NCI-H510A (cell line): ENCODE data around the gene SPOCD1.

ENCODE experiments used
- DNase-seq: peaks from one replicate; lab custom pipeline; 2025; lab: John Stamatoyannopoulos, UW

Gene SPOCD1

DNA sequence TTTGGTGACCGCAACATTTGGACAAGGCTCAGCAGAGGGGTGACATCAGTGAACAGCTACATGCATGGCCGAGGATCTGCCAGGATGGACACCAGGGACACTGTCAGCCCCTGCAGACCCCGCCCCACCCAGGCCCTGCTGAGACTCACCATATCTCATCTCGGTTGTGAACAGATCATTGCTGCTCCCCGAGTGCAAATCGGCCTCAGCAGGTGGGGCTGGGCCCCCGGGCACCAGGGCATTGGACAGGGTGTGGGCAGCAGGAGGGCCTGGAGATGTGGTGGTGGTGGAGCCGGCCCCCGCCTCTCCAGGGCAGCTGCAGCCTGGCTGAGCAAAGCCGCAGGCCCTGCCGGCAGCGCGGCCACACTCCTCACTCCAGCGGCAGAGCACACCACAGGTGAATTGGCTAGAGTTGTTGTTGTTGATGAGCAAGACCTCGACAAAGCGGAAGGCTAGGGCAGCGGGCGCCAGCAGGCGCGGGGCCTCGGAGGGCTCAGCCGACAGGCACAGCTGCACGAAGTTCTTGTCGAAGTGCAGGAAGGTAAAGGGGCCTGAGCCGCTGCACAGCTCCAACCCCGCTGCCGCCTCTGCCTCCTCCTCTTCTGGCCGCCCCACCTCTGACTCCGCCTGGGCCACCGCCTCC, 59.9 kb downstream of the SPOCD1 start:
- DNase-seq, result no peak

DNA sequence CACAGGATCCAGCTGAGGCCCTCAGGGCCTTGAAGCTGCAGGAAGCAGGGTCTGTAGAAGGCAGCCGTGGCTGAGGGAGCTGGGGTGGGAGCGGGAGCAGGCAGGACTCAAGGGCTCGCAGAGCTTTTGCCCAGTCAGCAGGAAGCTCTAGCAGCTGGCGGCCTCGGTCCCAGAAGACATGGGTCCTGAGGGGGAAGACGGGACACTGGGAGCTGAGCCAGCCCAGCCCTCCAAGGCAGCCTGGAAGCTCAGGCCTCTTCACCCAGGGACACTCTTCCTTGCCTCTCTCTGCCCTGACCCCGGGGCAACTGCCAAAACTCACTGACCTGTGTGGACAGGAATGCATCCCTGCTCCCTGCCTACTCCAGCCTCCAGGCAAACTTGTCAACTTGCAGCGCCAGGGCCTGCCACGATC, 60.6 kb downstream of the SPOCD1 start:
- DNase-seq, result no peak

DNA sequence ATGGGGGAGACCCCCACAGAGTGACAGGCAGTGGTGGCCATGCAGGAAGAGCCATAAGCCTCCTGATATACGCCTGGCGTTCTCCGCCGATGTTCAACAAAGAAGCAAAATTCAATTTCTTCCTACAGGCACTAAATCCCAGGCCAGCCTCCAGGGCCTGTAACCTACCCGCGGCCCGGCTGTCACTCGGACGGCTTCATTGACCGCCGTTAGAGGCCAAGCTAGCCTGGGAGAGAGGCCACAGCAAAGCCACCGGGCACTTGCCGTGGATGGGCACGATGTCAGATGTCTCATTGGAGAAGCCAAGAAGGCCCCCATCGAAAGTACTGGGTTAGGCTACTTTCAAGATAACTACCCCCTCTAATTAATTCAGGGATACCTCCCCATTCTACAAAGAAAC, 61.4 kb downstream of the SPOCD1 start:
- DNase-seq, result no peak

DNA sequence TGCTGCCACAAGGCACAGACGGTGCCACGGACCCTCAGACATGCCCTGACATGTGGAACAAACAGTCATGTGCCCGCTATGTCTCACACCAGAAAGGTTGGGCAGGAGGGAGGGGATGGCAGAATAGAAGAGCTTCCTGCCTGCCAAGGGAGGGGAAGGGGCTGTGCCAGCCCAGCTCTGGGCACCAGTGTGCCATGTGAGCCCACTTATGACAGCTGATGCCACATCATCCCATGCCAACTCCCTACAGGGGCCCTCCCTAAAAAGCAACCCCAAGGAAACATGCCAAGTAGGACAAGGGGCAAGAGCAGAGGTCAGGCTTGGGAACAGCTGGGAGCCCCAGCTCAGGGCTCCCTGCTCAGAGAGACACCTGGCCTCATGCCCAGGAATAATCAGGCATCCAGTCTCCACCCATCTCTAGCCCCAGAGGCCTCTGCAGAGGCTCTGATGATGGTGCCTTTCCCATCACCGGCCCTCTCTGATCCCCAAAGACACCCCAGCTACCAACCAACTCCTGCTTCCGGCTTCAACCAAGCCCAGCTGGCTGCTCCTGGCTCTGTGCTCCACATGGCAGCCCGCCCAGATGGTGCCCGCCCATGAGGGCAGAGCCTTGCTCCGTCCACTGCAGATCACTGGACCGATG, 62.0 kb downstream of the SPOCD1 start:
- peak; percentile 43 for DNase-seq

DNA sequence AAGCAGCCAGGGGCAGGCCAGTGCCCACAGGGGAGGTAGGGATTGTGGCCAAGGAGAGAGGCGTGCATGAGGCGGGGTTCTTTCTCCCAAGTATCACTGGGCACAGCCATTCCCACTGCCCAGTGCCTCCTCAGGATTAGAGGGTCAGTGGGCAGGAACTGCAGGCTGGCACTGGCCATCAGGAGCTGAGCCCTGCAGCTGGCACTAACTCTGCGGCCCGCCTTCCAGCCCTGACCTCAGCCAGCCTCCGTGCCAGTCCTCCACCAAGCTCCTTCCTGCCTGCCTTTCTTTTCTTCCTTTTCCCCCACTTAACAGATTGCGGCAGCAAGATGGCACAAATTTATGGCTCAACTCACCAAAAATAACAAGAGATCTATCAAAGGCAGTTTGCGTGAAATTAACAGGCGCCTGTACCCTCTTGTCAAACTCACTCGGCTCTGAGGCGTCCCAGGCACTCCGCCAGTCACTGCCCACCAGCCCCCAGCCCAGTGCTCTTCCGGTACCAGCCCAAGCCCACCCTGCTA, 62.8 kb downstream of the SPOCD1 start:
- DNase-seq, result no peak

DNA sequence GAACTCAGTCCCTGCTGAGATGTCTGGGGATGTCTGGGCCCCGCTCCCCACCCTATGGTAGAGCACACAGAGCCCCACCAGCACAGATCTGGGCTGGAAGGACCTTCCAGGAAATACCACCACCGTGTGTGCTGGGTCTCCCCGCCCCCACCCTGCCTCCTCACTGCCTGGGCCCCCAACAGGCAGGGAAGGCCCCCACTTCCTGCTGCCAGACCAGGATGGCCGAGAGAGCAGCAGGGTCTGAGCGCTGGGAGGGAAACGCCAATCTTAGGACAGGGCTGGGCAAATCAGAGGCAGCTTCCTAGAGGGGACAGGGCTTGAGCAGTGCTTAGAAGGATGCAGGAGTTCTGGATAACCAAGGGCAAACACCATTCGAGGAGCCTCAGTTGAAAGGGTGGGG, 63.6 kb downstream of the SPOCD1 start:
- DNase-seq, result no peak

- no peak for DNase-seq
Observed at GRCh38 chr1:31751822-31752241, 64.0 kb downstream of the SPOCD1 start.

- no peak for DNase-seq
Observed at GRCh38 chr1:31750858-31751510, 64.8 kb downstream of the SPOCD1 start.

DNA sequence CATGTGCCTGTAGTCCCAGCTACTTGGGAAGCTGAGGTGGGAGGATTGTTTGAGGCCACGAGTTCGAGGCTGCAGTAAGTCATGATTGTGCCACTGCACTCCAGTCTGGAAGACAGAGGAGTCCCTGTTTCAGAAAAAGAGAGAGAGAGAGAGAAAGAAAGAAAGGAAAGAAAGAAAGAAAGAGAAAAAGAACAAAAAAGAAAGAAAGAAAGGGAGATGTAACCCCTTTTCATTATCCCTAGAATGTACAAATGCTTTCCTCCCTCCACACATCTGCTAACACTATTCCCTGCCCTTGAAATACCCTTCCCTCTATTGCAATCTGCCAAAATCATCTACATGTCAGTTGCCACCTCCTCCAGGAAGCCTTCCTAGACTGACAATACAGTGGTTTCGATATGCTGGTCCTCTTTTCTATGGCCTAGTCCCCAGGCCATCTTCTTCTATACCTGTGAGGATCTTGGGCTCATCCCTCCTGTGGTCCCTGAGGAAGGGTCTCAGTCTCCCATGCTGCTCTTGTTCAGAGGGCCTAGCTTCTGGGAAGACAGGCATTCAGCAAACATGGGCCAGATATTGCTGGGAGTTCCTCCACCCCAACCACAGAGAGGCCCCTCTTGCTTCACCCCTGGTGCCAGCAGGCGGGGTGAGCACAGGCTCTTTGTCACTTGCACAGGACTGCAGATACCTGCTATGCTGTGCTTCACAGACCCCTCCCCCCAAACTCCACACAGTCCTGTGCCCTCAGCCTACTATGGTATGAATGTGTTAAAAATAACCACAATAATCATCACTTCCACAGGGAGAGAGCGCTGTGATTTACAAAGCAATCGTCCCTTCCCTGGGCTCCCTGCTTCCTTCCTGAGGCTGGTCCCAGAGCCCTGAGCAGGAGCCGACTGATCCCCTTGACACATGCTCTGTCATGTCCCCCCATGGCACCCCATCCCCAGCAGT, 65.8 kb downstream of the SPOCD1 start:
- no peak for DNase-seq

DNA sequence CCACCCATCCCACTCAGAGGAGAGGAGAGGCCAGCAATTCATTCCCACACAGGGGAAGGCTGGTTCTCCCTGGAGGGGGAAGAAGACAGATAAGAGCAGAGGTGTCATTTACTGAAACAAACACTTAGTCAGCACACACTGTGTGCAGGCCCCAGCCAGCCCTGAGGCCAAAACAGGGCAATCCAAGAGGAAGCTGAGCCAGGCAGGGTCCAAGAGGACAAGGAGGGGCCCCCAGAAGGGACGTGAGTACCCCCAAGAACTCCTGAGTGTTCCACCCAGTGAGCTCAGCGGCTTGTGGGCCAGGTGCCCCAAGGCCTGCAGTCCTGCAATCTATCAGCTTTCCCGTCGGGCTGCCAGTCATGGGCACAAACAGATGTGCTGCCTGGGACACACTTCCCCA, 67.5 kb downstream of the SPOCD1 start:
- DNase-seq, result no peak

GRCh38 chr1:31747304-31747703, 68.5 kb downstream of the SPOCD1 start:
- DNase-seq, result no peak

DNA sequence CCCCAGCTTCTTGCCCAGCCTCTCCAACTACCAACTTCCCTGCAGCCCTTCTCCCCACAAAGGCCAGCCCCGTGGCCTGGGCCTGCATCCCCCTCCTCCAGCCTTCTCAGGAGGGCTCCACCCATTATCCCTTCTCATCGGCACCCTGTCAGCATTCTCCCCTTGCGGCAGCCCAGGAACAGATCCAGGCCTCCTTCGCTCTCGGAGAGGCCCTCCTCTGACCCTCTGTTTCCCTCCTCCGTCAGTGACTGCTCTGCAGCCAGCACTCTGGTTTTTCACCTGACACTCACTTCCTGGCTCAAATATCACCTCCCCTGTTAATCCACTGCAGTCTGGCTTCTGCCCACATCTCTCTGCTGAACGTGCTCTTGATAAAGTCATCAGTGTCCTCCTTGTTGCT, 69.1 kb downstream of the SPOCD1 start:
- no peak for DNase-seq

DNA sequence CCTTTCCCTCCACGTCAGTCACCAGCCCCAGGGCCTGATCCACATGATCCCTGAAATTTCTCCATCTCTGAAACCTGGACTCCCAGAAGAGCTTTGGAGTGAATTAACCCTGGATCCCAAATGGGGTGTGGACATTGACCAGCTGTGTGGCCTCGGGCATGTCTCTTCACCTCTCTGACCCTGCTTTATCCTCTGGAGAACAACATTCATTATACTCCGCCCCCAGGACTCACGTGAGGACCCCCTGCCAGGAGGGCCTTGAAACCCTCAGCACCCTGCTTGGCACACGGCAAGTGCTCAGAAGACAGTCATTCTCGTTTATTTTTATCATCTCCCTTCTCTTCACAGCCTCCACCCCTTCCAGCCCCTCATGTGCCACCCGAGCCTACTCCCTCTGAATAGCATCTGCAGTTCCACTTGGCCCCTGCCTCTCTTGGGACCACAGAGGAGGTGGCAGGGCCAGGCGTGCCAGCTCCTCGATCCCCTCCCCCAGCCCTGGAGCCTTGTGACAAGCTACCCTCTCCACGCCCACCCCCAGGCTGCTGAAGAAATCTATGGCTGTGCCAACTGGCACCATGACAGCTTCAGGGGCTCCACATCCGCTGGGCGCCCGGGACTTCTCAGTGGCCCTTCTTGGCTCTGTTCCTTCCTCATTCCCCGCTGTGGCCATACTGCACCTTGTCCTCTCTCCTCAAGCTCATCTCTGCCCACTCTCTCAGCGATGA, 69.7 kb downstream of the SPOCD1 start:
- DNase-seq, result no peak

DNA sequence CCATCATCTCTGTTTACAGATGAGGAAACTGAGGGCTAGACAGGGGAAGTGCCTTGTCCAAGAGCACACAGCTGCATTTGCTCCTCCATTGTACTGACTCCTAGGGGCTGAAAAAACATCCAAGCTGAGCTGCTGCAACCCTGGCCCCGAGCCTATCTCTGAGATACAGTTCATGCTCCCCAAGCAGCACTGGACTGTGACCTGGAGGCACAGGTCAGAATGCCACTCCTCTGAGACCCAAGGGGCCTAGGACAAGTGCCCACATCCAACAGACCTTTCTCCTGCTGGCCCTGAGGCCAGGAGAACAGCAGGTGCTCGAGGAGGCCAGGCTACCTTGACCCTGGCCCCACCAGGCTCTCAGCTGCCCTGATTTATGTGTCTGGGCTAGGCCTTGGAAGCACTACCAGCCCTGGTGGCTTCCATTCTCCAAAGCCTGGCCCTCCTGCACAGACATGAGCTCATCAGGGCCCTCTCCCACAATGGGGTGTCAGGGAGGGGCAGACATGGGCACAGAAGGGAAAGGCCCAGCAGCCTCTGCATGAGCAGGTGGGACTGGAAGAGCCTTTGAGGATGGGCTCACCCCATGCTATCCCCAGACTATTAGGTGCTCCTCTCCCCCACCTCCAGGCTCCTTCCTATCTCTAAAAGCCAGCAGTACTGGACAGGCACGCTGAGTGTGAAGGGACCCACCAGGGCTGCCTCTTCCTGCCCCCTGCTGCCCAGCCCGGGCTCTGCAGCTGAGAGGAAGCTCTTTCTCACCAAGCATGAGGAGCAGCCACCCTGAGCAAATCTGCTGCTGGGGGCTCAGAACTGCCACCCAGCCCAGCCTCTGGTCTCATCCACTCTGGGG, 70.5 kb downstream of the SPOCD1 start:
- DNase-seq, result no peak

- DNase-seq, result no peak
Observed at GRCh38 chr1:31744165-31744888, 71.5 kb downstream of the SPOCD1 start.

DNA sequence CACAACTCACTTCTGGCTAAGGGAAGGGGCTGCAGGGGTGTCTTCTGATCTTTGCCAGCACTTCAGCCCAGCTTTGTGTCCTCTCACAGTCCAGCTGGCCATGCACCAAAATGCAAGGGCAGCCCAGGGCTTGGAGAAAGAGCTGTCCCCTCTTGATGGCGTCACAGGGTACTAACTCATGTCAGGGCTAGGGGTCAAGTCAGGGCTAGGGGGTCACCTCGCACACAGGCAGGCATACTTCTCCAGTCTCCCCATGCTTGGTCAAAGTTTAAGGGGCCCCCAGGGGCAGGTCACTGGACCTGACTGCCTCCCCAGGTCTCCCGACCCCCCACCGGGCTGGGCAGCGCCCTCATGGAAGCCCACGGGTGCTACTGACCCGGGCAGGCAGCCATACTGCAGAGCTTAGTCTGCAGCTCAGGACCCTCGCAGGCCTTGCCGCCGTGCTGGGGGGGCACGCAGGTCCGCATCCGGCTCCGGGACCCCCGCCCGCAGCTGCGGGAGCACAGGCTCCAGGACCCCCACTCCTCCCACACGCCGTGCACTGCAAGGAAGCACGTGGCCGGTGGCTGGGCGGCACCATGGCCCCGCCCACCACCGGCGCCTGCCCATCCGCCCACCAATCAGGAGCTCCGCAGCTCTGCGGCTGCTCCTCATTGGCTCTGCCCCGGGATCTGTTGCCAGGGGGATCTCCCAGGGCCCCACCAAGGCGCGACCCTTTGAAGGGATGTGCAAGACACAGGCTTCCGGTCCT, 73.2 kb downstream of the SPOCD1 start:
- DNase-seq, result no peak
